GM18508 (cell line): Measurements from ENCODE around the gene LDB3.

Experiments used
- ATAC-seq: cut with Tn5 transposase; IDR thresholded peaks from one replicate; pipeline ENCODE4 v1.9.1; 2021; ENCODE audit warnings: moderate number of reproducible peaks; ENCODE audit not compliant: insufficient read depth, unreplicated experiment

LDB3 gene

DNA sequence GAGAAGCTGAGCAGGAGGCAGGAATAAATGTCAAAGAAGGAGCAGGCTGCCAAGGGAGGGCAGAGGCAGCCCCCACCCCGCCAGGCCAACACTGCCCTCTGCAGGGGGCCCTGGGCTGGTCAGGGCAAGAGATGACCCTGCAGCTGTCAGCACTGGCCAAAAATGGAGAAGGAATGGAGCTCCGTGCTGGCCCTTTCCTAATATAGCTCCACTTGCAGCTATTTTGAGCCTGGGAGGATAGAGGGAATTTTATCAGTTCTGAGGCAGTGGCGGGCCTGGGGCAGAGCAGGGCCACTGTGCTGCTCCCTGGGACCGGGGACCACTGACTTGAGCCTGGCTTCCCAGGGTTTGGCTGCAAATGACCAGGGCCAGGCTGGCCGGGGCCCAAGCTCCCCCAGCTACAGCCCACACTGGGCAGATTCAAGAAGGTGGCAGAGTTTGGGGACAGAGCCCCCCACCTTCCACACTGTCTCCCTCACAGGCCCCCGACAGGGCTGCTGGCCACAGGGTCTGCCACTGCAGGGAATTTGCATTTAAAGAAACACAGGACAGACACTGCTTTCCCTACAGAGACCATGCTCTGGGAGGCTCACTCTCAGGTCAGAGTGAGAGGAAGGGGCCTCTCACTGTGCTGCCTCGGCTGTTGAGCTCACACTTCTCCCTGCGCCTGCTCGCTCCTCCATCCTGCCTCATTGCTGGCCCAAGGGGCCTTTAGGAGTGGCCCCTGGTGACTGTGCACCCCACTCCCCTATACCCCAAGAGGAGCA, 16.2 kb downstream of the LDB3 start:
- no peak for ATAC-seq

DNA sequence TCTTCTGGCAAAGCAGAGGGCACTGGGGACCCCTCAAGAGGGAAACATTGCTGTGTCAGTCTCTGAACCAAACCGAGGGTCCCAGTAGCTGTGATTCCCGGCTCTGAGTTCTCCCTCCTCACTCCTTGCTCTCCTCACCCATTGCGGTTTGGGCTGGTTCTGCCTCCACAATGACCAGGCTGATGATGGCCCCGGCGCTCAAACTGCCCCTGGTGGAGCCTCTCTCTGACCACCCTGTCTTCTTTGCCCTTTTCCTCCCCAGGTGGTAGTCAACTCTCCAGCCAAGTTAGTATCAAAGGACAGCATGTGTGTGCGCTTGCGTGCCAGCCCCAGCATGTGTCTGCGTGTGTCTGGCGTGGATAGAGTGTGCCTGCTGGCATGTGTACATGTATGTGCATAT, 17.1 kb downstream of the LDB3 start:
- ATAC-seq: no peak

DNA sequence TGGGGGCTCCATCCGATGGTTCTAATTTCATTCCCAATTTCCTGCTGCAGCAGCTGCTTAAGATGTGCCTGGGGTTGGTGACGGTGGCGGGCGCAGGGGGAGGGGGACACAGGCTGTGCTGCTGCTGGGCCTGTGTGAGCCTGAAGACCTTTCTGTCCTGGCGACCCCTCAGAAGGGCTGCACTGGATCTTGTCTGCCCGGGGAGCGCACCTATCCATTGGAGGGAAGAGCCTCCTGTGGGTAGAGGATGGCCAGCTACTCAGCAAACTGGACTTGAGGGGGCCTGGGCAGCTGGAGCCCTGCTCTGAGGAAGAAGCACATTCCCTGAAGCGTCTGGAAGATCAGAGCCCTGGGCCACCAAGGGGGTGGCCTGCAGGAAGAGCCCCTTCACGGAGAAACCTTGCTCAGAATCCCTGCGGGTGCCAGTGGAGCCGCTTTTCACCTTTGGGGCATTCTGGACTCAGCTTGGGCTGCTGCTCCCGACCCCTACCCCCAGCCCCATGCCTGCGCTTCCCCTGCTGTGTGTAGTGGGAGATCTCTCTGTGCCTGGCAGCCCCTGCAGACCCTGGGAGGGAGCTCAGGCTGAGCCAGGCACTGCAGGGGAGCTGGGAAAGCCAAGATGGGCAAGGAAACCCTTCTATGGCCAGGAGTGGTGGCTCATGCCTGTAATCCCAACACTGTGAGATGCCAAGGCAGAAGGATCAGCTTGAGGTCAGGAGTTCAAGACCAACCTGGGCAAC, 17.8 kb downstream of the LDB3 start:
- no peak for ATAC-seq

DNA sequence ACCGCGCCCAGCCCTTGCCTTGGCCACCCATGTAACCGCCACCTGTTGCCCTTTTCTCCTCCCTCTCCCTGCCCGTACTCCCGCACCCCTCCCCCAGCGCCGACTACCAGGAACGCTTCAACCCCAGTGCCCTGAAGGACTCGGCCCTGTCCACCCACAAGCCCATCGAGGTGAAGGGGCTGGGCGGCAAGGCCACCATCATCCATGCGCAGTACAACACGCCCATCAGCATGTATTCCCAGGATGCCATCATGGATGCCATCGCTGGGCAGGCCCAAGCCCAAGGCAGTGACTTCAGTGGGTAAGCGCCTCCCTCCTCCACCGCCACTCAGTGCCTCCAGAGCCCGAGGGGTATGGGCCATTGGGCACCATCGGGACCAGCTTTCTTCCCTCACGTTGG, 18.7 kb downstream of the LDB3 start:
- no peak for ATAC-seq

DNA sequence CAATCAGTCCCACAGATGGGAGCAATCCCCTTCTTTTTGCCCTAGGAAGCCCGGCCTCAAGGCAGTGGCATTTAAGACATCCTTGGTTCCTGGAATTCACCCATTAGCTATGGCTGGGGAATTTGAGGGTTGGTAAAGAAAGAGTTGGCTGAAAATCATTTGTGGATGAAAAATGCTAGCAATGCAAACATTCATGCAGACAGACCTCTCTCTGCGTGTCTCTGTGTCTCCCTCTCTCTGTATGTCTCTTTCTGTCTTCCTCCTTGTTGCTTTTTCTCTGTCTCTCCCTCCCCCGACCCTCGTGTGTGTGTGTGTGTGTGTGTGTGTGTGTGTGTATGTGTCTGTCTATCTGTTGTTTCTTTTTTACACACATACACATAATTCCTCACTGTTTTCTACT, 19.4 kb downstream of the LDB3 start:
- ATAC-seq: no peak

DNA sequence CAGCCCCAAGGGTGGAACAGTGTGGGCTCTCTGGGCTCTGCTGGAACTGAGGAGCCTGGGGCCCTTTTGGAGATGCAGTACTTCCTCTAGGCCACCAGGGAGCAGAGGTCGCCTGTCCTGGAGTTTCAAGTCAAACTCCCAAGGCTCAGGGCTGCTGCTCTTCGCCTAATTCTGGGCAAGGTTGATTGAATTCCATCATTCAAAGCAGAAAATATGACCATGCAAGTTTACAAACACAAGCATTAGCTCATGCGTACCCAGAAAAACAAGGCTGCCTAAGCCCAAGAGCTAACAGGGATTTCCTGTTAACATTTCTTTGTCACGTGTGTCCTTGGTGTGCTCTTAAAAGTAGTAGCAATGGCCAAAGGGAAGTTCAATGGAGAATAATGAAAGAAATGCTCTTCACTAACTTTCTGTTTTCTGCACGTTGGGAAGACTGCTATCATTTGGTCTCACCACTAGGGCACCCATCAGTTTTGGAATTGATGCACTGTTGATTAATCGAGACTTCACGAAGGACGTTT, 20.1 kb downstream of the LDB3 start:
- no peak for ATAC-seq

DNA sequence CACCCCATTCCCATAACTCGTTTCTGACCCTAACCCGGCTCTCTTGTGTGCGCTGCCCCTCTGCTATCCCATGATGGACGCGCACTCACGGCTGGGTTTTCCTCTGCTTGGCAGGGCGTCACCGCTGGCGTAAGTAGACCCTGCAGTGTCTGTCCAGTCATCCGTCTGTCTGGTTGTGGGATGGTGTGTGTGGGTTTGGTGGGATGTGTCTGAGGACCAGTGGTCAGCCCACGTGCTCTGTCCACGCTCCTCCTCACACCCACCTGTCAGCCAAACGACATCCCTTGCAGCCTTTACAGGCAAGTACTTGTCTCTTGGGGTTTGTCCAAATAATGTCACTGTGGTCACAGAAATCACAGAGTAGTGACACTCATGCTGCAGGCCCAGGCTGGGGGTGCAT, 20.8 kb downstream of the LDB3 start:
- no peak for ATAC-seq

DNA sequence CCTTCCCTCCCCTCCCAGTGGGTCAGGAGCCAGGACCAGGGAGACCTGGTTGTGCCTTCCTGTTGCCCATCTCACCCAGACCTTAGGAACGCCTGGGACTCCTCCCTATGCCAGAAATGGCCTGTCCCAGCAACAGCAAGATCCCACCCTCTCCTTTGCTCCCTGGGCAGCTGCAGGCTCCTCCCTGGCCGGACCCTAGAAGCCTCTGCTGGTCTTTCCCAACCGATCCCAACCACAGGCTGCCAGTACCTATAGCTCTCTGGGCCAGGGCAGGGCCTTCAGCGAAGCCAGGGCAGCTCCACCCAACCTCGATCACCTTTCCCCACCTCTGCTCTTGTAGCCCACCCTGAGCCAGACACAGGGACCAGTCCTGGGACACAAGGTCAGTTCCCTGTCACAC, 21.9 kb downstream of the LDB3 start:
- ATAC-seq: no peak

DNA sequence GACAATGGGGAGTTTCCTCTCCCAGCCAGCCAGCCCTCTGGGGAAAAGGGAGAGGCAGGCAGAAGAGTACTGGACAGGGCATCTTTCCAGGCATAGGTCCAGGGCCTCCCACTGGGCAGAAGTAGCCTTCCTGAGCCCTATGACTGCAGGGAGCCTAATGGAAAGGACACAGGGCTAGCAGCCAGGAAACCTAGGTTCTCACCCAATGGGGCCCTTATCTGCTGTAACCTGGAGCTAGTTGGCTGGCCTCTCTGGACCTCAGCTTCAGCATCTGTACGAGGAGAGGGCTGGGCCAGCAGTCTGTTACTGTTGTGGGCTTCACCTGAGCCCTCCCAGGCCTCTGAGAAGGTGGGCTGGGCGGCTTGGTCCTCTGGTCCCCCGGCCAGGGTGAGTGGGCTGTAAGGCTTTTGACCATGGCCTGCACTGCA, 22.4 kb downstream of the LDB3 start:
- ATAC-seq: no peak

DNA sequence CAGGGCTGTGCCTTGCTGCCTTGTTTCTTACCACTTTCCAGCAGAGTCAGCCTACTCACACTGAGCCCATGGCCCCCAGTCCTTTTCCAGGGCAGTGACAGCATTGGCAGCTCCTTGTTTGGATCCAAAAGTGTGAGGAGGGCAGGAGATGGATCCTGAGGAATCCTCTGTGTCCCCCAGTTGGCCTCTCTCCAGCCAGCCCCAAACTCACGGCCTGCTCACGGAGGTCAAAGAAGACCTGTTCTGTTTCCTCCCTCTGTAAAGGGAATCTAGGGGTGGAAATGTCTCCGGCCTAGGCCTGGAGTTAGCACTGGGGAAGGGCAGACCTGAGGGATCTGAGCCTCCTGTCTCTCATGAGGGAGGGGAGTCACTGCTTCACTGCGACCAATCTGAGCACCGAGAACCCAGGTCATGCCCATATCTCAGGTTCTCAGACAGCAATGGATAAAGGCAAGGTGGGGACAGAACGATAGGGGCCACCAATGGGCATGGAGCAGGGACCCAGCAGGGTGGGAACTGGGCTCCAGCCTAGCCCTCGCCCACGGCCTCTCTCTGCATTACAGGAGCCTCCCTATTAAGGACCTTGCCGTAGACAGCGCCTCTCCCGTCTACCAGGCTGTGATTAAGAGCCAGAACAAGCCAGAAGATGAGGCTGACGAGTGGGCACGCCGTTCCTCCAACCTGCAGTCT, 23.2 kb downstream of the LDB3 start:
- ATAC-seq: no peak

DNA sequence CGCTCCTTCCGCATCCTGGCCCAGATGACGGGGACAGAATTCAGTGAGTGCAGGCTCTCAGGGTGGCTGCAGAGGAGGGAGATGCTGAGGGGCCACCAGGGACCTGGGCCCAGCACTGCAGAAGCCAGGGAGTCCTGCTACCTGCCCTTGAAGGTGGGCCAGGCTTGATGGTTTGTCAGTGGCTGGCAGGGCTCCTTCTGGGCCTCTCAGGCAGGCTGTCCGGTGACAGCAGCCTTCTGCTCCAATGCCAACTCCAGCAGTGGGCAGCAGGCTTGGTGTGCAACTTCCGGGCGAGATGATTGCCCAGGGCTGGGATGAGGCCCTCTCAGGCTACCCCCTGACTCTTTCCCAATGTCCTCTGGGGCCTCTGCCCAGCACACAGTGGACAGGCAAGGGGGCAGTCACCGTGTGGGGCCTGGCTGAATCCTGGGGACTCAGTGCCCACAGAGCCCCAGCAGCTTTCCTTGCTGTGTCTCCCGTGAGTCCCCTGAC, 23.8 kb downstream of the LDB3 start:
- ATAC-seq: no peak

DNA sequence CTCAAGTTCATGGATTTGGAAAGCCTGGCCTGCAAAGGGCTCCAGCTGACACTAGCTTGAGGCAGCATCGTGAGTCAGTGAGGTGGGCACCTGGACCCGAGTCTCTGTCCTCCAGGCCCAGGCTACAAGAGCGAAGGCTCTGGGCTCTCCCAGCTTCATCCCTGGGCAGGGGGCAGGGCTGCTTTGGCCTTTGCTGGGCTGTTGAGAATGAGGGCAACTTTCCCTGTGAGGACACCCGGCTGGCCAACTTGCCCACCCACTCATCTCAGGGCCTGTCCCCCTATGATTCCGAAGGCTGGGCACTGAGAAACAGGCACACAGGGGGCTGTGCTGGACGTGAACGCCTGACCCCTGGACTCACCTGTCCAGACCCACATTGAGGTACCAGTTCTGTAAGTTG, 24.4 kb downstream of the LDB3 start:
- no peak for ATAC-seq

DNA sequence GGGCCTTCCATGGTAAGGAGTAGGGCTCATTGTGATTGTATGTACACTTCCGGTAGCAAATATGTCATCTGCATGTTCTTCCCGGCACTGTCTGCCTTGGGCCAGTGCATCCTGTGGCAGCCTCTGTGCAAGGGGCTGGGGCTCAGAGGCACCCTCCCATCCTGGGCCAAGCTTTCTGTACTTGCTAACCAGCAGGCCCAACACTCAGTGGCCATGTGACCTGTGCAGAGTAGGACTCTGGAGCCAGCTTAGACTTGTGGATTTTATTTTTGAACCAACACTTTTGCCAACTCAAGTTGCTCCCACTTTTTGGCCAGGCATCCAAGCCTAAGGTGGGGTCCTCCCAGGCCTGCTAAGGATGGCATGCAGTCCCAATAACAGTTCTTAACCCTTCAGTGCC, 25.0 kb downstream of the LDB3 start:
- ATAC-seq: no peak

DNA sequence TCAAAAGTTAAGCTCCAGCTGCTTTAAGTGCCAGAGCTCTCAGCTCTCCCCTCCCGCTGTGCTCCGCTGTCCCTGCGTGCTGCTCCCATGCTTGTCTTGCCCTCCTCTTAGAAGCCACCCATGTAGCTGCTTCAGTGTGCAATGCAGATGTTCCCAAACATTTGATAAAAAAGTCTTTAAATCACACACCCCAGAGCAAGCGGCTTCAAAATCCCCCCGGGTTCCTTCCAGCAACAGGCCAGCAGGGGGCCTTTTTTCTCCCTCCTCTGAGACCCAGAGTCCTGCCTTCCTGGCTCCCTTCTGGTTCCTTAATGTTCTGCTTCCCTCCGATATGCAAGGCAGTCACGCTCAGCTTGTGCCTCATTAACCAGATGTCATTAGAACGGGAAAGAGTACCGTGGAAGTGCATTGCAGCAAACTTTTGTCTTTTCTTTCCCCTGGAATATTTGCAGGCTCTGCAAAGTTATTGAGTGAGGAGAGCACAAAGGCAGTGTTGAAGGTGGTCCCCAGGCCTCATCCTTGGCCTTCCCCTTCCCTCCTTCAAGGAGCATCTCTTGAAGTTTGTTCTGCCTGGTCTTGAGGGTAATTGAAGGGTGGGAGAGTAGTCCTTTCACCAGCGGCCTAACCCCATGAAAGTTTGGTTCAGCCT, 25.5 kb downstream of the LDB3 start:
- no peak for ATAC-seq

DNA sequence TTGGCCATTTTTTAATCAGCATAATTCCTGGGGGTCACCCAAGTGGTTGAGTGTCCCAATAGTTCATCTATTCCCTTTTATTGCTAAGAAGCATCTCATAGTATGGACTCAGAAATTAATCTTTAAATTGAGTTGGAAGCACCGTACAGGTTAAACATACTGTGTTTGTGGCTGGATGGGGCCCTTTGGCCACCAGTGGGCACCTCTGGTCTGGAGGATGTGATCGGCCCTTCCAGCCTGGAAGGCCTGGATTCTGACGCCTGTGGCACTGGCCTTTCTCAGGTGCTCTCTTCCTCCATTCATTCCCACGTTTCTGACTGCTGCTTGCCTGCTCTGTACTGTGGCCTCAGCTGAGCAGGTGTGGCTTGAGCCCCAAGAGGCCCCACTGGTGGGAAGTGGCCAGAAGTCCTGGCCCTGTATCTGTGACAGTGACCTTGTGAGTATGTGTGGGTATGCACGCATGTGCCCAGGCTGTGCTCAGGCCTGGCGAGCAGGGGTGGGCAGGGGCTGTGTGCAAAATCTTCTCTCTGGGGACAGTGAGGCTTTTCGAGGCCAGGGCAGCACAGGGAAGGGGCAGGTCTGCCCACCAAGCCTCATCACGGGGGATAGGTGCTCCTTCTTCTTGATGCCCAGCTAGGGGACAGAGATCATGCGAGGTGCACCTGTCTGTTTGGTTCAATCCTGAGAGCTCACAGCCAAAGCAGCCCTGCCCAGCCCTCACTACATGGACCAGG, 30.1 kb downstream of the LDB3 start:
- no peak for ATAC-seq

DNA sequence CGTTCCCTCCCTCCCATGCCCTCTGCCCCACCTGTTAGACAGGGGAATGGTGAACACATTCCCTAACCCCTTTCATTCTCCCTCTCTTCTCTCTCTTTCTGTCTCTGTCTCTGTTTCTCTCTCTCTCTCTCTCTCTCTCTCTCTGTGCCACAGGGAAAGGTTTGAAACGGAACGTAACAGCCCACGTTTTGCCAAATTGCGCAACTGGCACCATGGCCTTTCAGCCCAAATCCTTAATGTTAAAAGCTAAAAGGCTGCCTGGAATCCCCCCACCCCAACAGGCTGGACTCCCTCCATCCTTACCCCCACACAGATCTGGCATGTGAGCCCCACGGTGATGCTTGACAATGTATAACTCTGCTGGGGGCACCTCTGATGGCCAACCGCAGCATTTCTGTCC, 30.8 kb downstream of the LDB3 start:
- no peak for ATAC-seq

DNA sequence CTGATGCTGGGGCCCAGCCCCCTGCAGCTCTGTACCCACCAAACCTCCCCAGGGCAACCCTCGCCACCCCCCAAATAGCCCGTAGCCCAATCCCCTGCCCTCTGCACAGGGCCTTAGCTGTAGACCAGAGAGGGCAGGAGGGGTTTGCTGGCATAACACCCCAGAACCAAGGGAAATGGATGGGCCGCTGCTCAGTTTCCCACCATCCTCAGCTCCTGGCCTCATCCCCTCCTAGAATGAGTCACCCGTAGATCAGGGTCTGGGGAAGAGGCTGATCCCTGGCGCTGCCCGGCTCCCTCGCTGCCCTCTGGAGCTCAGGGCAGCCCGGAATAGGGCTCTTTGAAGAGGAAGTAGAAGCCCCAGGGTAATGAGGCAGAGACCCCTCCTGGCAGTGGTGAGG, 31.2 kb downstream of the LDB3 start:
- ATAC-seq: no peak

DNA sequence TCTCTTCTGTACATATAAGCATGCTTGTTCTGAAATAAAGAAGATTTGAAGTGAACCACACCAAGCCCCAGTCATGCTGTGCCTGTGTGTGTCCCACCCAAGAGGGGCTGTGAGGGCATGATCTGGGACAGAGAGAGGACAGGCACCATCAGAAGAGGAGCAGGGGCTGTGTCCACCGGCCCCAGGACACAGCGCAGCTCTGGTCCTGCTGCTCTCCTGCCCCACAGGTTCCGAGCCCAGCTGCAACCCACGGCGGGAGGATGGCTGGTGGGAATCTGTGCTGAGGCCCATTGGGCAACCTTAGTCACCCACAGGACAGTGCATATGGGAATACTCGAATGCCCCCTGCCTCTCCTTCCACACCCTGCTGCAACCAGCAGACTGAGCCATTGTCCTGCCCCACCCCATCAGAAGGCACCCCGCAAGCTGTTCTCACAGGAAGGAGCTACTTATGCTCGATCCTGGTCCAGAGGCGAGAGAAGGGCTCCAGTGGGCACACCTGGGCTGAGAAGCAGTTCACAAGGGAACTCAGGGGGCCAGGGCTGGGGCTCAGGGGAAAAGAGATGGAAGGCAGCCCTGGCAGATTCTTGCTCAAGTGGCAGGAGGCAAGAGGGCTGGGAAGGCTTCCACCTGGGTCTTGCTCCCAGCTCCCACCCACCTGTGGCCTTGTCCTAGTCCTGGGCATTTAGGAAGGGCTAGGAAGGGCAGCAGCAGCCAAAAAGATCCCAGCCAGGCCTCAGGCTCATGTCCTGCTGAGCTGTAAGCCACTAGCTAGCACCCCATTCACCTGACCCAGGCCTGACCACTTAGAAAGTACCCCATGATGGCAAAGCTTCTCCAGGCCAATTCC, 31.9 kb downstream of the LDB3 start:
- no peak for ATAC-seq
